NT2/D1 (cell line): ENCODE data around the gene ASB5.
"Not testable (repeated sequence)": the region's sequence is repeated elsewhere in the genome, so short reads cannot be mapped to it uniquely, and the experiment has no call there.

Experiments
- DNase-seq: peaks from one replicate; pipeline ENCODE4 v3.0.0-alpha.2; 2011; ENCODE audit warnings: low read depth, low spot score
- H3K27me3 ChIP-seq: 2 replicates; pipeline ENCODE4 v1.6.0; 2011; ENCODE audit warnings: mild to moderate bottlenecking; ENCODE audit not compliant: insufficient read length, insufficient read depth
- H3K36me3 ChIP-seq: 2 replicates; pipeline ENCODE4 v1.6.1; 2011; ENCODE audit warnings: mild to moderate bottlenecking, low read length, mixed read lengths; ENCODE audit not compliant: insufficient read depth, insufficient read length
- H3K4me1 ChIP-seq: 2 replicates; pipeline ENCODE4 v1.5.1; 2011; ENCODE audit not compliant: insufficient read depth, insufficient read length
- H3K4me3 ChIP-seq: 2 replicates; pipeline ENCODE4 v1.5.1; 2011; ENCODE audit warnings: low read depth; ENCODE audit not compliant: insufficient read length
- H3K9ac ChIP-seq: 2 replicates; pipeline ENCODE4 v1.6.0; 2011; ENCODE audit warnings: low read depth; ENCODE audit not compliant: insufficient read length
- H3K9me3 ChIP-seq: 2 replicates; pipeline ENCODE4 v1.5.1; 2011; ENCODE audit warnings: mild to moderate bottlenecking, low read length; ENCODE audit not compliant: insufficient read depth
- SUZ12 ChIP-seq: IDR thresholded peaks from 2 replicates; pipeline ENCODE4 v1.6.1; 2011; ENCODE audit not compliant: insufficient read length, insufficient read depth; ENCODE audit errors: extremely low read depth
- YY1 ChIP-seq: IDR thresholded peaks from 2 replicates; pipeline ENCODE4 v1.6.1; 2011; ENCODE audit not compliant: insufficient read length, insufficient read depth
- ZNF274 ChIP-seq: IDR thresholded peaks from 2 replicates; pipeline ENCODE4 v1.6.1; 2011; ENCODE audit warnings: mild to moderate bottlenecking, low read depth, low read length

ASB5 gene

DNA sequence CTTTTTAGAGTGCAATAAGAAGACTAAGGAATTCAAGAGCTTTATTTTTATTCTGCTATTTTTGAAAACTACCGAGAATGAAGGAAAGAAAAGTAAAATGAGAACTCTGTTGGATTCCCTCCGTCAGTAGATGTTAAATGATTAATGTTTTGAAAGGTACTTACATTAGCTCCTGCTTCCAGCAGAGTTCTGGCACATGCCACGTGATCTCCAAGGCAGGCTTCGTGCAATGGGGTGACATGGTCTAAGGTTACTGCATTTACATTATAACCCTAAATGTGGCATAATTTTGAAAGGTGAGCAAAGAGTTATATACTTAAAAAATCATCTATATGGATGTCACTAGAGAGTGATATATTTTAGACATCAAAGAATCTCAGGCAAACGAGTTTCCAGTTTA is 46.9 kb downstream of the ASB5 start:
- no peaks in the 10 kb centered on the region for H3K36me3 ChIP-seq

DNA sequence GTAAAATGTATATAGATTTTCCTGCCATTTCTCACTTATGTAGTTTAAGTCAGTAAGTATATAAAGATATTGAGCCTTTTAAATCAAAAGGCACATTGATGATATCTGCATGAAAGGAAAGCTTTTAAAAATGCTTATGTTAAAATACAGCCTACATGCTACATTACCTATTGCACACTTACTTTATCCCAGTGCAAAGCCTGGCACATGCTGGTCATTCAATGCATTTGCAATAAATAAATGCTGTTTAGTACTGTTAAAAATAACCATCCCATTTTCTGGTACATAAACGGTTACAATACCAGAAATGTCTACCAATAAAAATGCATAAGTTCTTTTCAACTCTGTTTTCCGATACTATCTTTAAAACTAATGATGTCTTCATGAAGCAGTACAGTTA is 51.5 kb downstream of the ASB5 start:
- no peak for TF ChIP-seq ZNF274
- no peak for TF ChIP-seq SUZ12
- TF ChIP-seq YY1, result no peak
- Histone ChIP-seq H3K27me3 (no peaks in the 10 kb centered on the region), H3K4me3 (no peak overlapping the region)

More for the DNA sequence above, 46.9 kb downstream of the ASB5 start:
- Histone ChIP-seq H3K9me3 (no peaks in the 10 kb centered on the region), H3K4me3 (no peak overlapping the region), H3K4me1 (no peaks in the 10 kb centered on the region), H3K9ac (no peak overlapping the region), H3K27me3 (no peaks in the 10 kb centered on the region)
- TF ChIP-seq SUZ12 (no peak), ZNF274 (no peak), YY1 (no peak)
- DNase-seq, result no peak

DNA sequence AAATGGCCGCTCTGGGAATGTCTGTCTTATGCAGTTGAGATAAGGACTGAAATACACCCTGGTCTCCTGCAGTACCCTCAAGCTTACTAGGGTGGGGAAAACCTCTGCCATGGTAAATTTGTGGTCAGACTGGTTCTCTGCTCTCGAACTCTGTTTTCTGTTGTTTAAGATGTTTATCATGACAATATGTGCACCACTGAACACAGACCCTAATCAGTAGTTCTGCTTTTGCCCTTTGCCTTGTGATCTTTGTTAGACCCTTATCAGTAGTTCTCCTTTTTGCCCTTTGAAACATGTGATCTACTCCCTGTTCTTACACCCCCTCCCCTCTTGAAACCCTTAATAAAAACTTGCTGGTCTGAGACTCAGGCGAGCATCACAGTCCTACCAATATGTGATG is 56.7 kb downstream of the ASB5 start:
- H3K4me3 ChIP-seq, result not testable (repeated sequence)

More for the DNA sequence above, 51.5 kb downstream of the ASB5 start:
- H3K4me1 ChIP-seq, result no peaks in the 10 kb centered on the region
- H3K9ac ChIP-seq, result no peak overlapping the region
- H3K9me3 ChIP-seq, result no peaks in the 10 kb centered on the region
- H3K36me3 ChIP-seq, result no peaks in the 10 kb centered on the region
- DNase-seq, result no peak

DNA sequence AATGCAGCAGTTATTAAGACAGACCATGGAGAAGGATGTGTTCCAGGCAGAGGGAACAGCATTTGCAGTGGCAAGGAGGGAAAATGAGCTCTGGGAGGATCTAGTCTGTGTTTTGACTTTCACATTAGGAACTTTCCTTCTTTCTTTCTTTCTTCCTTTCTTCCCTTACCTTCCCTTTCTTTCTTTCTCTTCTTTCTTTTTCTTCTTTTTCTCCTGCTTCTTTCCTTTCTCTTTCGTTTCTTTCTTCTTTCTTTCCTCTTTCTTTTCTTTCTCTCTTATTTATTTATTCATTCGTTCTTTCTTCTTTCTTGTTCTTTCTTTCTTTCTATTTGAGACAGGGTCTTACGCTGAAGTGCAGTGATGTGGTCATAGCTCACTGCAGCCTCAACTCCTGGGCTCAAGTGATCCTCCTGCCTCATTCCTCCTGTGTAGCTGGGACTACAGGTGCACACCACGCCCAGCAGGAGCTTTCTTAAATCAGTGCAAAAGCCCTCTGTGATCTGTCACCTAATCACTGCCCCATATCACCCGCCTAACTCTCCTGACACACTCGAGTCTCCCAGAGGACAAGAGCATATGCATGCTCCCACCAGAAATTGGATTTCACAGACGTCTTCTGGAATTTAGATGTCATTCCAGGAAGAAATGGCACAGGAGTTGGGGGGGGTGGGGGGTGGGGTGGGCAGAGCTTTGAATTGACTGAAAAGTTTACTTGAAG is 58.3 kb downstream of the ASB5 start:
- Histone ChIP-seq H3K36me3 (no peaks in the 10 kb centered on the region), H3K27me3 (no peaks in the 10 kb centered on the region), H3K4me3 (no peak overlapping the region), H3K9ac (no peak overlapping the region), H3K9me3 (no peaks in the 10 kb centered on the region), H3K4me1 (no peaks in the 10 kb centered on the region)
- DNase-seq, result no peak
- TF ChIP-seq YY1 (no peak), SUZ12 (no peak), ZNF274 (no peak)

More for the DNA sequence above, 56.7 kb downstream of the ASB5 start:
- not testable (repeated sequence) for H3K9me3 ChIP-seq, H3K9ac ChIP-seq, DNase-seq, H3K36me3 ChIP-seq, H3K27me3 ChIP-seq, H3K4me1 ChIP-seq

DNA sequence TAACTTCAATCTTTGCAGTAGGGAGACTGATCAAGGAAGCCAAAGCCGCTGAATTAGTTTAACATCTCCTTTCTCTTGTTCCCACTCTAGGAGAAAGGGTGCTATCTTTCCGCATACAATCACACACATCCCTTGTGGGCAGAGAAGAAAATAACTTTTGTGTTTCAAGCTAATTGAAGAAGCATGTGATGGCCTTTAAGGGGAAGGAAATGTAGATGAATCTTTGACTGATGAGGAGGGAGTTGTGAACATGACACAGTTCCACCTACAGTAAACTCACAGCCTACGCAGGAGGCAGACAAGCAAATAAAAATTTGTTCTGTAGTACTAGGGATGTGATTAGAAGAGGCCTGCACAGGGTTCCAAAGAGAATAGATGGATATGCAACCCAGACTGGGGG is 58.9 kb downstream of the ASB5 start:
- no peaks in the 10 kb centered on the region for H3K9me3 ChIP-seq
- no peak overlapping the region for H3K4me3 ChIP-seq
- H3K4me1 ChIP-seq, result no peaks in the 10 kb centered on the region
- no peak for DNase-seq
- H3K27me3 ChIP-seq, result no peaks in the 10 kb centered on the region
- no peak for TF ChIP-seq SUZ12
- TF ChIP-seq YY1, result no peak
- no peak for TF ChIP-seq ZNF274
- no peaks in the 10 kb centered on the region for H3K36me3 ChIP-seq
- H3K9ac ChIP-seq, result no peak overlapping the region

DNA sequence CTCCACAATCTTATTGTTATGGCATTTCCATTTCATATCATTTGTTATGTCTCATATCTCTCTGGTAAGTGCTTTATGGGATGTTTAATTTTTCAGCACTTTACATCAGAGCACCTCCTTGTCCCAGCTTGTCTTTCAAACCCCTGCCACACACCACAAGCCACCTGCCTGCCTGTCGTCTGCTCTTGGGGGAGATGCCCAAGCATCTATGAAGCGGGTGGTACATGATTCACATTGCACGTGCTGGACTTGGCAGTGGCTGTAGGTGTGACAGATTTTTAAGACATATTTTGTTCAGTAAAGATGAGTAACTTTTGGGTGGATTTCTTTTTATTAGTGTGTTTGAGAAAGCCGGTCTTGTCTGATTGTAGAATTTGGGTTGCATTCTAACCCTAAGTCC is 59.5 kb downstream of the ASB5 start:
- Histone ChIP-seq H3K9me3 (no peaks in the 10 kb centered on the region), H3K9ac (no peak overlapping the region), H3K4me1 (no peaks in the 10 kb centered on the region), H3K27me3 (no peaks in the 10 kb centered on the region), H3K4me3 (no peak overlapping the region), H3K36me3 (no peaks in the 10 kb centered on the region)
- DNase-seq, result no peak
- no peak for TF ChIP-seq SUZ12
- TF ChIP-seq ZNF274, result no peak
- TF ChIP-seq YY1, result no peak

DNA sequence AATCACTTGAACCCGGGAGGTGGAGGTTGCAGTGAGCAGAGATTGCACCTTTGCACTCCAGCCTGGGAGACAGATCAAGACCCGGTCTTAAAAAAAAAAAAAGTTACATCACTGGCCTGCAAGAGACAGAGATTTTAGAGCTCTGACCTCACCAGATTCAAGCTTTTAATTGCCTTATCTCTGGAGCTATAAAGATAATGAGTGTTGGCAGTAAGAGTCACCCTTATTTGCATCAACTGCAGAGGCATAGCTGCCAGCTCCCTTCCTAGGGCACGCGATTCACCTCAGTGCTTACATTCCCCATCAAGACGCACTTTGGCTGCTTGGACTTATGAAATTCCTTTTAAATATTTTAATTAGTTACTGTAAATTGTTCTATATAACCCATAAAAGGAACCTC is 61.2 kb downstream of the ASB5 start:
- DNase-seq, result no peak

DNA sequence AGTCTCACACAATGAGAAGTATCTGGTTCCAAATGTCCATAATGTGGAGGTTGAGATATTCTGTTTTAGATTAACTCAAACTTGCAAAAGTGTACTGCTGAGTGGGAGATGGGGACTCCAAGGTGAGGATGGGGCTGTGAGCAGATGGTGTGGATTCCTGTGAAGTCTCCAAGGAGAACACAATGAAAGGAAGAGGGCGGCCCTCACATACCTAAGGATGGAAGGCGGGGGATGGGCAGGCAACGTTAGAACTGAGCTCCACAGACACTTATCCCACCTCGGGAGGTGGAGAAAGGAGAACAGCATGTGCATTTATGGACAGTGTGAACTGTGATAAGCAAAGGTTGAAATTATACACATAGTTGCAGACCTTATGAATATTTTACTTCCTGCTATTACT is 63.7 kb downstream of the ASB5 start:
- no peak for TF ChIP-seq YY1
- no peak for TF ChIP-seq SUZ12
- TF ChIP-seq ZNF274, result no peak
- H3K9ac ChIP-seq, result no peak overlapping the region
- H3K36me3 ChIP-seq, result no peaks in the 10 kb centered on the region
- H3K27me3 ChIP-seq, result no peaks in the 10 kb centered on the region
- no peak for DNase-seq
- no peak overlapping the region for H3K4me3 ChIP-seq
- H3K4me1 ChIP-seq, result no peaks in the 10 kb centered on the region
- H3K9me3 ChIP-seq, result 0 out of 2 replicates have a peak, but pooled peaks cover 1% of the 10 kb centered on the region

More for the DNA sequence above, 61.2 kb downstream of the ASB5 start:
- no peak for TF ChIP-seq ZNF274
- TF ChIP-seq SUZ12, result no peak
- no peak for TF ChIP-seq YY1
- Histone ChIP-seq H3K4me1 (no peaks in the 10 kb centered on the region), H3K36me3 (no peaks in the 10 kb centered on the region), H3K27me3 (no peaks in the 10 kb centered on the region), H3K9me3 (no peaks in the 10 kb centered on the region), H3K9ac (no peak overlapping the region), H3K4me3 (no peak overlapping the region)
